AG09309 (cell line): ENCODE results near the gene ZNF507.
A peak's percentile ranks its signal among the peaks of the same experiment; 100 is the strongest.

Experiments
- DNase-seq: peaks from one replicate; pipeline ENCODE4 v3.0.0-alpha.2; 2010; ENCODE audit warnings: low read depth
- H3K4me3 ChIP-seq: 2 replicates; pipeline ENCODE4 v1.5.1; 2011; ENCODE audit warnings: mild to moderate bottlenecking, low read depth, low read length, moderate library complexity; ENCODE audit not compliant: control insufficient read depth
- TF ChIP-seq, protein P1 (sequence below): IDR thresholded peaks from 2 replicates; pipeline ENCODE4 v1.5.1; 2011; ENCODE audit warnings: mild to moderate bottlenecking, low read depth, low read length, inconsistent platforms; ENCODE audit not compliant: insufficient read depth, control insufficient read depth; ENCODE audit errors: missing control alignments

Gene ZNF507

DNA sequence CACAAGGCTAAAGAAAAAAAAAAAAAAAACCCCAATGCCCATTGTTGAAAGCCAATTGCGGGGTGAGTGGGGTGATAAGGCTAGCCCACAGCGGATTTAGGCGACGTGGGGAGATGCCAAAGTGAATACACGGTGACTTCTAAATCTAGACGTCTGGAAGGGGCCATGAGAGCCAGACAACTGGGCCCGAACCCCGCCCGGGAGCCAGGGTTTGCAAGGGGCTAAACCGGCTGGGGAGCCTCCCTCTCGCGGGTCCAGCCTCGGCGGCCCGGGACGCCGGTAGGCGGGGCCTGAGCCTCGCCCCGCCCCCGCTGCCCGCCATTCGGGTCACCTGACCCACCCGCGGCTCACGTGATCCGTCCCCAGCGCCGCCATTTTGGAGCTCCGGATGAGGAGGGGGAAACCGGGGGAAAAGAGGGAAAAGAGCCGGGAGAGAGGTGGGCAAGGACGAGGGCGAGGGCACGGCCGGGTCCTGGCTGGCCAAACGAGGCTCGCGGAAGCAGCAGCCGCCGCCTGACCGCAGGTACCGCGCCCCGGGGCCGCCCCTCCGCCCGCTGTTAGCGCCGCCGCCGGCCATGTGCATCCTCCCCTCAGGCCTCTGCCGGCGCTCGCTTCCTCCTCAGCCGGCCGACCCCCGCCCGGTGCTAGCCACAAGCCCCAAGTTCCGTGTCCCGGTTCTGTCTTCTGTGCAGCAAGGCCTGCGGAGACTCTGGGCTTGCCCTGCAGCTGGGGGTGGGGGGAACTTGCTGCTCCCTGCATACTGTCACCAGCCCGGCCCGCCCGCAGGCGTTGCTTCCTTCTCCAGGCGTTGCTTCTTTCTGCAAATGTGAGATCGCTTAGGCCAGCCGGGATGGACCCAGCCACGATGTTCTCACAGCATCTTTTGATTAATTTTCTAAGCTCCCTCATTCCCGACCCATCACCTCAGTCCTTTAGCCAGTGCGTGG is at the start of gene ZNF507:
ZNF507 (plus strand) TSS at position 350 of the 947 bp plus-strand sequence. CDS start 7,221 bp downstream, outside the sequence.
- H3K4me3 ChIP-seq, result peak within 1 kb of the TSS; percentile 70
- no peak for DNase-seq

DNA sequence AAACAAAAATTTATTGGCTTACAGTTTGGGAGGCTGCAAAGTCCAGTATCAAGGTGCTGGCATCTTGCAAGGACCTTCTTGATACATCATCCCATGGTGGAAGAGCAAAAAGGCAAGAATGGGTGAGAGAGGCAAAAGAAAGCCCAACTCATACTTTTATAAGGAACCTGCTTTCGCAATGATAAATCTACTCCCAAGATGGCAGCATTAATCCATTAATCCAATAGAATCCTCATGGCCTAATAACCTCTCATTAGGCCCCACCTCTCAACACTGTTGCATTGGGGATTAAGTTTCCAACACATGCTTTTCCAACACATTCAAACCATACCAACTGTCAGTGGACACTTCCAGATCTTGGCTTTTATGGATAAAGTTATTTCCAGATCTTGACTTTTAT is 48.7 kb upstream of the ZNF507 start:
- no peak overlapping the region for H3K4me3 ChIP-seq
- TF ChIP-seq, protein P1, sequence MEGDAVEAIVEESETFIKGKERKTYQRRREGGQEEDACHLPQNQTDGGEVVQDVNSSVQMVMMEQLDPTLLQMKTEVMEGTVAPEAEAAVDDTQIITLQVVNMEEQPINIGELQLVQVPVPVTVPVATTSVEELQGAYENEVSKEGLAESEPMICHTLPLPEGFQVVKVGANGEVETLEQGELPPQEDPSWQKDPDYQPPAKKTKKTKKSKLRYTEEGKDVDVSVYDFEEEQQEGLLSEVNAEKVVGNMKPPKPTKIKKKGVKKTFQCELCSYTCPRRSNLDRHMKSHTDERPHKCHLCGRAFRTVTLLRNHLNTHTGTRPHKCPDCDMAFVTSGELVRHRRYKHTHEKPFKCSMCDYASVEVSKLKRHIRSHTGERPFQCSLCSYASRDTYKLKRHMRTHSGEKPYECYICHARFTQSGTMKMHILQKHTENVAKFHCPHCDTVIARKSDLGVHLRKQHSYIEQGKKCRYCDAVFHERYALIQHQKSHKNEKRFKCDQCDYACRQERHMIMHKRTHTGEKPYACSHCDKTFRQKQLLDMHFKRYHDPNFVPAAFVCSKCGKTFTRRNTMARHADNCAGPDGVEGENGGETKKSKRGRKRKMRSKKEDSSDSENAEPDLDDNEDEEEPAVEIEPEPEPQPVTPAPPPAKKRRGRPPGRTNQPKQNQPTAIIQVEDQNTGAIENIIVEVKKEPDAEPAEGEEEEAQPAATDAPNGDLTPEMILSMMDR, result no peak
- no peak for DNase-seq

More for the DNA sequence above, at the start of gene ZNF507:
- TF ChIP-seq, protein P1, result no peak

DNA sequence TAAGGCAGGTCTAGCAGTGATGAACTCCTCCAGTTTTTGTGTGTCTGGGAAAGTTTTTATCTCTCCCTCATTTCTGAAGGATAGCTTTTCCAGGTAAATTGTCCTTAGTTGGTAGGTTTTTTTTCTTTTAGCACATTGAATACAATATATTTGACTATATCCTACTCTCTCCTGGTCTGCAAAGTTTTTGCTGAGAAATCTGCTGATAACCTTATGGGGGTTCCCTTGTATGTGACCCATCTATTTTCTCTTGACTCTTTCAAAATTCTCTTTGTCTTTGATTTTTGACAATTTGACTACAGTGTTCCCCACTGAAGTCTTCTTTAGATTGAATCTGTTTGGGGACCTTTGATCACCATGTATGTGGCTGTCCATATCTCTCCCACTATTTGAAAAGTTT is 42.6 kb upstream of the ZNF507 start:
- TF ChIP-seq, protein P1, result no peak
- DNase-seq, result no peak
- no peak overlapping the region for H3K4me3 ChIP-seq

DNA sequence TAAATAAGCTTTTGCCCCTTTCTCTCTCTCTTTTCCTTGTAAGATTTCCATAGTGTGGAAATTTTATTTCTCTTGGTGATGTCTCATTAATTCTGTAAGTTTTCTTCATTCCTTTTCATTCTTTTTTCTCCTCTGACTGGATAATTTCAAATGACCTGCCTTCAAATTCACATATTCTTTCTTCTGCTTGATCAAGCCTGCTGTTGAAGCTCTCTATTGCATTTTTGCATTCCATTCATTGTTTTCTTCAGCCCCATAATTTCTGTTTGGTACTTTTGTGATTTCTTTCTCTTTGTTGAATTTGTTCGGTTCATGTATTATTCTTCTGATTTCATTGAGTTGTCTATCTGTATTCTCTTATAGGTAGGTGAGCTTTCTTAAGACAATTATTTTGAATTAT is 42.2 kb upstream of the ZNF507 start:
- TF ChIP-seq, protein P1, result no peak
- H3K4me3 ChIP-seq, result no peak overlapping the region
- DNase-seq, result no peak

DNA sequence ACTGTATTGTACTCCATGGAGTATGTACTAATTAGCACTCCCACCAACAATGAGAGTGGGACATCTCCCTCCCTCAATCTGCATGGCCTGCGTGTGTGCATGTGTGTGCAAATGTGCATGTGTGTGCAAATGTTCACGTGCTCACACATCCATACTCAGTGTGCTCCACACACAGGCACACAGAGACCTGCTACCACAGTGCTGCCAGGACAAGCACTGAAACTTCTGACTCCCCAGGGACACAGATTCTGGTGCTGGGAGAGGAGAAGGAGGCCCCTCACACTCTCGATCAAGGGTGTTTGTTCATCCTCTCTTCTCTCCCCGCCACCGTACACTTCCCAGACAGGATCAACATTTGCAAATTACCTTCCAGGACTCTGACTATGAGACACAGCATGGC is 37.8 kb upstream of the ZNF507 start:
- H3K4me3 ChIP-seq, result no peak overlapping the region
- DNase-seq, result no peak
- TF ChIP-seq, protein P1, result no peak

DNA sequence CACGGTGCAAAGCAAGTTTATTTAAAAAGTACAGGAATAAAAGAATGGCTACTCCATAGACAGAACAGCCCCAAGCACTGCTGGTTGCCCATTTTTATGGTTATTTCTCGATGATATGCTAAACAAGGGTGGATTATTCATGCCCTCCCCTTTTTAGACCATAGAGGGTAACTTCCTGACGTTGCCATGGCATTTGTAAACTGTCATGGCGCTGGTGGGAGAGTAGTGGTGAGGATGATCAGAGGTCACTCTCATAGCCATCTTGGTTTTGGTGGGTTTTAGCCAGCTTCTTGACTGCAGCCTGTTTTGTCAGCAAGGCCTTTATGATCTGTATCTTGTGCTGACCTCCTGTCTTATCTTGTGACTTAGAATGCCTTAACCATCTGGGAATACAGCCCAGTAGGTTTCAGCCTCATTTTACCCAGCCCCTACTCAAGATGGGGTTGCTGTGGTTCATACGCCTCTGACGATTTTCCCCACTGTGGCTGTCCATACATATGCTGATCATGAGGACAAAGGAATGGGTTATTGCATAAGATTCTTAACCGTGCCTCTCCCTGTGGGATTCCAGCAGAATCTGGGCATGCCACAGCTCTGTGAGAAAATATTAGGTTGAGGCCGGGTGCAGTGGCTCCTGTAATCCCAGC is 36.9 kb upstream of the ZNF507 start:
- TF ChIP-seq, protein P1, result no peak
- H3K4me3 ChIP-seq, result no peak overlapping the region
- no peak for DNase-seq
